ENCODE data around the gene CCR6. TPM values are rescaled to one million over a fixed set of nuclear protein-coding genes. Genes with fewer than 3 reads are reported as not detected.

Gene CCR6
- total RNA-seq, 4 donors from 2014 or later = 1.3 TPM; not detected in 3

- H3K36me3 ChIP-seq = no peaks in the 10 kb centered on the region
- no peaks in the 10 kb centered on the region for H3K9me3 ChIP-seq
- no peaks in the 10 kb centered on the region for H3K27me3 ChIP-seq
- H3K4me3 ChIP-seq = no peak overlapping the region
- 47 to 80% methylated on average over 2 to 10 of the region's 10 CpGs for WGBS, 2 donors (ENCODE audit: low coverage in 1 of 2)
- H3K4me1 ChIP-seq = peaks cover 0 to 8% (median 3%) of the 10 kb centered on the region in 4 donors
- TF ChIP-seq POLR2AphosphoS5 (IDR thresholded peaks at IDR 0.05) (no peak), EP300 (IDR thresholded peaks at IDR 0.05; ENCODE audit: low read depth) (no peak), POLR2A (IDR thresholded peaks at IDR 0.05) (no peak), CTCF (IDR thresholded peaks at IDR 0.05) (no peak)
- DNase-seq = peak; percentile 42
- H3K27ac ChIP-seq = no peak overlapping the region
- in situ Hi-C loops (cut with MboI; ENCODE audit: low pct_ligation_motif_present in 1 of 4, low pct_unique_long_range_greater_than_20kb in 1 of 4, low sequenced_read_pairs in 3 of 4) (loop anchor here (10.0 to 25.0 kb wide), 4 partner anchors 129 to 379 kb away; no protein-coding TSS in a partner anchor), intact Hi-C loops (cut with DNase I; ENCODE audit: low total_unique reads) (loop anchor here (10.0 kb wide), 1 partner anchor 366 kb away; no protein-coding TSS in a partner anchor)
These were observed 17.9 kb downstream of the CCR6 start for GRCh38 chr6:167140589-167141474.

- H3K4me3 ChIP-seq = no peak overlapping the region
- no peaks in the 10 kb centered on the region for H3K27me3 ChIP-seq
- H3K36me3 ChIP-seq = no peaks in the 10 kb centered on the region
- intact Hi-C loops (cut with DNase I; ENCODE audit: low total_unique reads) (loop anchor here (10.0 kb wide), 1 partner anchor 367 kb away; no protein-coding TSS in a partner anchor), in situ Hi-C loops (cut with MboI; ENCODE audit: low pct_ligation_motif_present in 1 of 4, low pct_unique_long_range_greater_than_20kb in 1 of 4, low sequenced_read_pairs in 3 of 4) (loop anchor here (10.0 to 25.0 kb wide), 4 partner anchors 130 to 380 kb away; no protein-coding TSS in a partner anchor)
- no peak overlapping the region for H3K27ac ChIP-seq
- peaks cover 0 to 8% (median 3%) of the 10 kb centered on the region in 4 donors for H3K4me1 ChIP-seq
- WGBS, 2 donors (ENCODE audit: low coverage in 1 of 2) = 44 to 66% methylated on average over 7 to 18 of the region's 18 CpGs
- no peaks in the 10 kb centered on the region for H3K9me3 ChIP-seq
- peak; percentile 67 to 80 (median 76) for TF ChIP-seq CTCF (IDR thresholded peaks at IDR 0.05)
- no peak for TF ChIP-seq POLR2AphosphoS5 (IDR thresholded peaks at IDR 0.05)
- DNase-seq = peak; percentile 71
These were observed 19.0 kb downstream of the CCR6 start for GRCh38 chr6:167141667-167142432.

GRCh38 chr6:167142433-167142761 lies 19.5 kb downstream of the CCR6 start:
- no peak overlapping the region for H3K27ac ChIP-seq

GRCh38 chr6:167143041-167143440 lies 20.1 kb downstream of the CCR6 start:
- no peaks in the 10 kb centered on the region for H3K36me3 ChIP-seq
- in situ Hi-C loops (cut with MboI; ENCODE audit: low pct_ligation_motif_present in 1 of 4, low pct_unique_long_range_greater_than_20kb in 1 of 4, low sequenced_read_pairs in 3 of 4) = loop anchor here (10.0 to 25.0 kb wide), 4 partner anchors 131 to 381 kb away; no protein-coding TSS in a partner anchor
- no peaks in the 10 kb centered on the region for H3K27me3 ChIP-seq
- TF ChIP-seq POLR2AphosphoS5 (IDR thresholded peaks at IDR 0.05) = no peak
- TF ChIP-seq CTCF (IDR thresholded peaks at IDR 0.05) = no peak
- TF ChIP-seq EP300 (IDR thresholded peaks at IDR 0.05; ENCODE audit: low read depth) = no peak
- TF ChIP-seq POLR2A (IDR thresholded peaks at IDR 0.05) = no peak
- no peaks in the 10 kb centered on the region for H3K9me3 ChIP-seq
- peaks cover 0 to 8% (median 3%) of the 10 kb centered on the region in 4 donors for H3K4me1 ChIP-seq
- no peak overlapping the region for H3K4me3 ChIP-seq
- no peak for DNase-seq
- WGBS, 2 donors (ENCODE audit: low coverage in 1 of 2) = 90% methylated on average over 8 of the region's 9 CpGs; no CpG with 5 or more reads in 1 of the 2 donors
- intact Hi-C loops (cut with DNase I; ENCODE audit: low total_unique reads) = loop anchor here (10.0 kb wide), 1 partner anchor 368 kb away; no protein-coding TSS in a partner anchor
- no peak overlapping the region for H3K27ac ChIP-seq

More at GRCh38 chr6:167142433-167142761, 19.5 kb downstream of the CCR6 start:
- Histone ChIP-seq H3K4me1 (peaks cover 0 to 8% (median 3%) of the 10 kb centered on the region in 4 donors), H3K9me3 (no peaks in the 10 kb centered on the region), H3K36me3 (no peaks in the 10 kb centered on the region), H3K27me3 (no peaks in the 10 kb centered on the region), H3K4me3 (no peak overlapping the region)
- in situ Hi-C loops (cut with MboI; ENCODE audit: low pct_ligation_motif_present in 1 of 4, low pct_unique_long_range_greater_than_20kb in 1 of 4, low sequenced_read_pairs in 3 of 4) (loop anchor here (10.0 to 25.0 kb wide), 4 partner anchors 130 to 380 kb away; no protein-coding TSS in a partner anchor), intact Hi-C loops (cut with DNase I; ENCODE audit: low total_unique reads) (loop anchor here (10.0 kb wide), 1 partner anchor 368 kb away; no protein-coding TSS in a partner anchor)
- no peak for DNase-seq
- no peak for TF ChIP-seq POLR2A (IDR thresholded peaks at IDR 0.05)
- WGBS, 2 donors (ENCODE audit: low coverage in 1 of 2) = 24 to 28% methylated on average over 4 of the region's 4 CpGs
